HG03097 (cell line): ENCODE measurements around the gene LRRC4C.

ENCODE experiments used
- ATAC-seq: cut with Tn5 transposase; IDR thresholded peaks from one replicate; pipeline ENCODE4 v1.9.1; 2021; ENCODE audit not compliant: unreplicated experiment, low FRiP score

Gene LRRC4C

DNA sequence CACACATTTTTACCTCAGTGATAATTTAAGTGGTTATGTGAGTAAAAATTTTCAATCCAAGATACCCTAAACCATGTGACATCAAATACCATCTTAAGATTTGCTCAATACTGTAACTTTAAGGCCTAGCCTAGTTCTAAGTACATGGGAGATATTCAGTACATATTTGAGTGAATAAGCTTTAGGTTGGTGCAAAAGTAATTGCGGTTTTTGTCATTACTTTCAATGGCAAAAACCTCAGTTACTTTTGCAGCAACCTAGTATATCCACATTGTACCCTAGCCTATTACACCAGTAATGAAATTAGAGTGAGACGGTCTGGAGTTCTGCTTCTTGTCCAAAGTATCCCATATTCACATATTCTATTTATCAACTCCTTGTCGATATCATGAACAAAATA is 700.1 kb downstream of the LRRC4C start:
- ATAC-seq: no peak

- ATAC-seq: no peak
Observed at GRCh38 chr11:40754297-40754696, 705.2 kb downstream of the LRRC4C start.

DNA sequence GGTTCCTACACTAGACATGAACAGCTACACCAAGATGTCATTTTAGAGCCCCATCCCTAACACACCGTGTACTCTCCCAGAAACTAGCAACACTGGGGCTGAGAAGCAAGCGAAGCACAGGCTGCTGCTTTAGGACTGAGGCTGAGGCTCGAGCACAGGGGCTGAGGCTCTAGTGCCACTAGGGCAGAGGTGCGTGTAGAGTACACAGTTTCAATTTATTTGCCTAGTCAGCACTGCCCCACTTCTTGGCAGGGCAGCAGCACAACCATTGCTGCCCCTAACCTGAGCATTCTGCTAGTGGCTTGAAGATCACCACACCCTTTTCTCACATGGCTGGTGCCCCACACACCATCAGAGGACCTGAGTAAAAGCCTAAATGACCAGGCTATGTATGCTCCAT is 713.2 kb downstream of the LRRC4C start:
- no peak for ATAC-seq

GRCh38 chr11:40732132-40732531 is 727.3 kb downstream of the LRRC4C start:
- no peak for ATAC-seq

GRCh38 chr11:40722179-40722795 is 737.2 kb downstream of the LRRC4C start:
- no peak for ATAC-seq

DNA sequence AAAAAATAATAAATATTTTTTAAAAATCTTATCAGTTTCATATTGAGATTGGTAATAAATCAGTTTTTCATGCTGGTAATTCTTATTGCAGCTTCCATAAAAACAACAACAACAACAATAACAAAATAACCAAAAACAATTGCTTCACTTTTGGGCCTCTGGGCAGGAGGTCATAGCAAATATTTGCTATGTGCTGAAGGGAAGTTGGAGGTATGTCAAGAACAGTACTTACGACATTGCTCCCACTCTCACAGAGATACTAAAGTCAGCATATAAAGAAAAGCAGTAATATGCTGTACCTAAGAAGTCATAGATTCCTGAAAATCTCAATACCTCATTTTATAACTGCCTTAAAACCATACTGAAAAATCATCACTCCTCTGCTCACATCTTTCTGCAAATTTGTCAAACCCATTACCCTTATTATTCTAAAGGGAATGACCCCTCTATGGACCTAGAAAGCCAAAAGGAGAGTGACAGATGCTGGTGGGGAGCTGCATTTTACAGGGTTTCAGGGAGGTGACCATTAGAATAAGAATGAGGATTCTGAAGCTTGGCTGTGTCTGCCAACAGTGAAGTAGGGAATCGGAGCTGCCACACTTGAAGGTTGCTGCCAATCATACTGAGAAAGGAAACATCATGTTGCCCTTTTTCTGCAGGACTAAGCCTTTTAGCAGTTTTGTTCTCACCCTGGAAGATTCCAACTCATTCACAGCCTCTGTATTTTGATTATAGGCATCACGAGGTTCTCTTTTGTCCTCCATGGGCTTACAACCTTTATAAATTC is 742.9 kb downstream of the LRRC4C start:
- no peak for ATAC-seq

DNA sequence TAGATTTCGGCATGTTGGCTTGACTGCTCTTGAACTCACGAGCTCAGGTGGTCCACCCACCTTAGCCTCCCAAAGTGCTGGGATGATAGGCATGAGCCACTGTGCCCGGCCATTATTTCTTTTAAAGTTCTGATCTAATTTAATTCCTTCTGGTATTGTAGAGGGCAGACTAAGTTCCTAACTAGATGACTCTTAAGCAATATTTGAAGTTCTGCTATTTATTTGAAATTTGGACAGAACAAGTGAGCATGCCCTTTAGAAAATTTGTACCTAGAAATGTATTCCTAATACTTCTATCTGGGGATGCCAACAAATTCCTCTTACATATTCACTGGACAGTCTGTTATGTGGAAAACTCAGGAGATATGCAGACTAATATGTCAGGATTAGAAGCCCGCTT is 746.4 kb downstream of the LRRC4C start:
- no peak for ATAC-seq

DNA sequence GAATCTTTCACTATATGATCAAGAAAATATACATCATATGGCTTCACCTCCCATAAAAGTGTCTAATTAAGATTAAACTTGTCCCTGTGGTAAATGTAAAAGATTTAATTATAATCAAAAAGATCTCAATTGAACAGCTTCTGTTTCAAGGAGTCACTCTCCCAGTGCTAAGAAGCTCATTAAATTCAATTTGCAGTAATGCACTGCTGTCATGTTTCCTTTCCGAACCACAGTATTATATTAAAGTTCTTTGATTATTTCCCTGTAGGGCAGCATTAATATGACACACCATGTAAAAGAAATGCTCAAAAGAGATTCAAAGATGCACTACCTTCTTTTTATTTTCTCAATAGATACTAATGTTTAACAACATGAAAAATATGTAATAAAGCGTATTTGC is 758.4 kb downstream of the LRRC4C start:
- ATAC-seq: no peak

GRCh38 chr11:40689823-40690222 is 769.6 kb downstream of the LRRC4C start:
- no peak for ATAC-seq

DNA sequence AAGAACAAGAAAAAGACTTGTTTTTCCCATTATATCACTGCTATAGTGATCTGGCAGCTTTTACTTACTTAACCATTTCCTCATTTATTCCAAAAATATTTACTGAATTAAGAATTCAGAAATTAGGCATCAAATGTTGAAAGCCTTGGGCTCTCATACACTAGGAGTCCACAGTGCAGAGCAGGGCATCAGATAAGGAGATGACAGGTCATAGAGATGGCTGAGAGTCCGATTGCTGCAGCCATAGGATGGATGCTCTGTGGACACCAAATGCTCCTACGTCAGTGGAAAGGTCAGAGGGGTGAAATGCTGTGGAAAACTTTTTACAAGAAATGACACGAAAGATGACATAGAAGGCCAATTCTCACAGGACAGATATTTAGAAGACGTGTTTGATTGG is 771.1 kb downstream of the LRRC4C start:
- no peak for ATAC-seq

DNA sequence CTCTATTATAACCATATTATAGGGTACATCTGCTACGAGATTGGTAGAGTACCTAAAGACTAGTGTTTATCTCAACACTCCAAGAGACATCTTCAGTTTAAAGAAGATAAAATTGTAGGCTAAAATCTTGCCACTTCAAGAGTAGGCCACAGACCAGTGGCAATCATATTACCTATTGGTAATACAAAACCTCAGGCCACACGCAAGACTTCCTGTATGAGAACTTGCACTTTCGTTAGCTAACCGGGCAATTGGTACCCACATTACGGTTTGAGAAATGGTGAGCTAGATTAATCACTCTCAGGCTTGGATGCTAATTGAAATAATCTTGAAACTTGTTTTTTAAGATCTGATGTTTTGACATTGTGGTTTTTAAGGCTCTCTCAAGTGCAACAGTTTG is 772.7 kb downstream of the LRRC4C start:
- no peak for ATAC-seq

- no peak for ATAC-seq
Observed at GRCh38 chr11:40683010-40683409, 776.4 kb downstream of the LRRC4C start.

DNA sequence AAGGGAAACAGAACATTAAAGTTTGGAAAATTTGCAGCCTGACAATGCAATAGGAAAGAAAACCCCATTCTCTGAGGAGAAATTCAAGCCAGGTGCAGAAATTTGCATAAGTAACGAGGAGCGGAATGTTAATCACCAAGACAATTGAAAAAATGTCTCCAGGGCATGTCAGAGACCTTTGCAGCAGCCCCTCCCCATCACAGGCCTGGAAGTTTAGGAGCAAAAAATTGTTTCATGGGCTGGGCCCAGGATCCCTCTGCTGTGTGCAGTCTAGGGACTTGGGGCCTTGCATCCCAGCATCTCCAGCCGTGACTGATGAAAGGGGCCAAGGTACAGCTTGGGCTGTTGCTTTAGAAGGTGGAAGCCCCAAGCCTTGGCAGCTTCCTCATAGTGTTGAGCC is 780.2 kb downstream of the LRRC4C start:
- ATAC-seq: no peak

DNA sequence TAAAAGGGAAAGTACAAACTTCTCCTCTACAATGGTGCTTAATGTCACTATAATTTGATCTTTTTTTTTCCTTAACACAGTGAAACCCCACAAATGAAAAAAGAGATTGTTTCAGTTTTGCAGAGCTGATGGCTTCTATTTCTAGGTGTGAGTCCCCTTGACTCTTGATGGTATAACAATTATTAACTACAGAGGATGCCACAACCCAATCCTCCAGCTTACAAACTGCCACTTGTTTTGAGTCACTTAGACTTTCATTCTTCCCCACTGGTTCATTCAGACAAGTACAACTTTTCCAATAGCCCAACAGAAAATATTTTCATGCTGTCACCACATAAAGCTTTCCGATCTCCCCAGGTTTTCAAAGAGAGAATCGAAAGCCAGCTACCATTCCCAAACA is 812.2 kb downstream of the LRRC4C start:
- no peak for ATAC-seq

DNA sequence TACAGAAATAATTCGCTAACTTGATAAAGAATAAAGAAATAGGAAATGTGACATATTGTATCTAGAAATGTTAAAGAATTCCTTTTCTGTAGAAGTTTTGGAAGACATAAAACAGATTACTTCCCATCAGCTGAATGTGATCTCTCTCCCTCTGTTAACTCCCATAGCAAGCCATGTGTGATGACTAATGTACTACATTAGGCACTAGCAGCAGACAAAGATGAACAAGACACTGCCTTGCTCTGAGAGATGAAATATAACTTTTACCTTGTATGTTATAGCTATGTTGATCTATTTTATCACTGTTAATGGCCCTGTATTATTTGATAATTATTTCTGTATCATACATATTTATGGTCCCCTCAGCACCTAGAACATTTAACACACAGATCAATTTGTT is 817.2 kb downstream of the LRRC4C start:
- ATAC-seq: no peak

- ATAC-seq: no peak
Observed at GRCh38 chr11:40619654-40620053, 839.8 kb downstream of the LRRC4C start.

DNA sequence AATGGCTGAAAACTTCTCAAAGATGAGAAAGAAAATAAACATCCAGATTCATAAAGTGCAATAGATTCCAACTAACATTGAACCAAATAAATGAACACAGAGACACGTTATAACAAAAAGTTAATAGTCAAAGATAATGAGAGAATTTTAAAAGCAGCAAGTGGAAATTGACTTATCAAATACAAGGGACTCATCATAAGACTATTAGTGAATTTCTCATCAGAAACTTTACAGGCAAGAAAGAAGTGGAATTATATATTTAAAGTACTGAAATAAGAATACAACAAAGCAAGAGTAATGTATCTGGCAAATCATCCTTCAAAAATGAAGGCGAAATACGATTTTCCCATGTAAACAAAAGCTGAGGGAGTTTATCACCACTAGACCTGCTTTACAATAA is 852.7 kb downstream of the LRRC4C start:
- no peak for ATAC-seq

DNA sequence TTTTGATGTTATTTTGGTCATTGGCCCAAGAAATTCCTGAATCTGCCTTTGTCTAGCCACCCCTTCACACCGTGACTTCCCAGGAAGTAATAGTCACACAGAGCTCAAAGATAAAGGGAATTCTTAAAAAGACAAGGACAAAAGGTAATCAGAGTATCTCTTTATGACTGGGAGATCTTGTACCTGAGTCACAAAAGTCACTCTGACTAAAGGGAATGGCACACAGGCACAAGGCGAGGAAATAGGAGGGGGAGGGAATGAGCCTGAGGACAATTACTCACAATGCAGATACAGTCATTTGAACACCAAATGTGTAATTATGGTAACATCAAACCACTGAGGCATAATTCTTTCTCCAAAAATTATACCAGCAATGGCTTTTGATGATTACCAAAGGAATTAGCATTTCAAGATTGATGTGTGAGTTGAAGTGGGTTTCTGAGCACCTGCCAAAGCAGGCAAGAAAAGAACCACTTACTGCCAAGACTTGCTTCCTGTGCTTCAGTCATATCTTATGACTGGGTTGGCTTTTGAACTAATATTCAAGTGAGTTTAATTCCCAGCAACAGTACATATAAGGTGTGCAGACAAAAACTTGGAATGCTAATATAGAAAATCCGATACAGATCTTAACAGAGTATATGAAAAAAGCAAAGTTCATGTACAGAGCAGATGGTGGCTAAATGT is 856.4 kb downstream of the LRRC4C start:
- ATAC-seq: no peak

- ATAC-seq: no peak
Observed at GRCh38 chr11:40597546-40598113, 861.8 kb downstream of the LRRC4C start.

GRCh38 chr11:40573254-40573891 is 886.1 kb downstream of the LRRC4C start:
- no peak for ATAC-seq

GRCh38 chr11:40569947-40570531 is 889.4 kb downstream of the LRRC4C start:
- ATAC-seq: no peak
